ENCODE data around the gene RAB29. TPM values are rescaled to one million over a fixed set of nuclear protein-coding genes. Genes with fewer than 3 reads are reported as not detected.
"Not testable (repeated sequence)": the region's sequence is repeated elsewhere in the genome, so short reads cannot be mapped to it uniquely, and the experiment has no call there.

Gene RAB29
- polyA plus RNA-seq, 1 of the 3 experiments (the other 2 are of a cell fraction), result 9.2 TPM

- TF ChIP-seq, protein P1, sequence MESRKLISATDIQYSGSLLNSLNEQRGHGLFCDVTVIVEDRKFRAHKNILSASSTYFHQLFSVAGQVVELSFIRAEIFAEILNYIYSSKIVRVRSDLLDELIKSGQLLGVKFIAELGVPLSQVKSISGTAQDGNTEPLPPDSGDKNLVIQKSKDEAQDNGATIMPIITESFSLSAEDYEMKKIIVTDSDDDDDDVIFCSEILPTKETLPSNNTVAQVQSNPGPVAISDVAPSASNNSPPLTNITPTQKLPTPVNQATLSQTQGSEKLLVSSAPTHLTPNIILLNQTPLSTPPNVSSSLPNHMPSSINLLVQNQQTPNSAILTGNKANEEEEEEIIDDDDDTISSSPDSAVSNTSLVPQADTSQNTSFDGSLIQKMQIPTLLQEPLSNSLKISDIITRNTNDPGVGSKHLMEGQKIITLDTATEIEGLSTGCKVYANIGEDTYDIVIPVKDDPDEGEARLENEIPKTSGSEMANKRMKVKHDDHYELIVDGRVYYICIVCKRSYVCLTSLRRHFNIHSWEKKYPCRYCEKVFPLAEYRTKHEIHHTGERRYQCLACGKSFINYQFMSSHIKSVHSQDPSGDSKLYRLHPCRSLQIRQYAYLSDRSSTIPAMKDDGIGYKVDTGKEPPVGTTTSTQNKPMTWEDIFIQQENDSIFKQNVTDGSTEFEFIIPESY (IDR thresholded peaks at IDR 0.05; ENCODE audit: borderline replicate concordance, low read depth), result no peak
- TF ChIP-seq FOXJ3 (CRISPR knock-in tag; IDR thresholded peaks at IDR 0.05) (no peak), IRF3 (IDR thresholded peaks at IDR 0.05; ENCODE audit: low read depth, low read length) (no peak), GATA2 (CRISPR knock-in tag; IDR thresholded peaks at IDR 0.05) (no peak), MEF2A (IDR thresholded peaks at IDR 0.05; ENCODE audit: borderline replicate concordance, low read depth) (no peak), MXI1 (IDR thresholded peaks at IDR 0.05; ENCODE audit: low read depth, low read length) (peak; percentile 85), JUND (IDR thresholded peaks at IDR 0.05) (no peak), RCOR1 (IDR thresholded peaks at IDR 0.05; ENCODE audit: low read length) (no peak), TEAD4 (IDR thresholded peaks at IDR 0.05; ENCODE audit: borderline replicate concordance, insufficient read depth) (no peak), USF2 (IDR thresholded peaks at IDR 0.05; ENCODE audit: borderline replicate concordance, low read depth, low read length) (peak; percentile 74)
These were observed at the start of gene RAB29 (continued) for GRCh38 chr1:205775015-205775716.

GRCh38 chr1:205824180-205824579 is 48.9 kb upstream of the RAB29 start:
- ChIA-PET POLR2A (no interaction called here), CTCF (interaction anchor here (1.2 kb wide), 1 partner anchor 10 kb away, joined by 3 read pairs; no protein-coding TSS in a partner anchor)
- Histone ChIP-seq H3K4me1 (ENCODE audit: control insufficient read depth in 1 of 2, insufficient read depth in 2 of 2, low read depth in 1 of 2, low read length in 1 of 2) (peaks cover 0 to 2% of the 10 kb centered on the region in 2 experiments; a peak in 1 of 4 replicates), H3K4me3 (ENCODE audit: low read depth in 2 of 2, low read length in 1 of 2) (no peak overlapping the region), H3K27me3 (ENCODE audit: insufficient read depth) (no peaks in the 10 kb centered on the region), H4K20me1 (ENCODE audit: insufficient read depth) (no peaks in the 10 kb centered on the region), H3K9me2 (no peaks in the 10 kb centered on the region), H3K36me3 (replicated peaks in 1 of 2; ENCODE audit: control insufficient read depth in 1 of 2, insufficient read depth in 2 of 2, low read length in 1 of 2) (no peaks in the 10 kb centered on the region), H3K79me2 (ENCODE audit: insufficient read depth) (no peaks in the 10 kb centered on the region), H3K4me2 (no peak overlapping the region), H3F3A (replicated peaks; ENCODE audit: insufficient read depth) (no peaks in the 10 kb centered on the region), H3K9ac (no peak overlapping the region), H2AFZ (ENCODE audit: low read depth) (no peak overlapping the region), H3K9me3 (no peaks in the 10 kb centered on the region), H3K27ac (ENCODE audit: low read depth in 2 of 2, low read length in 1 of 2) (no peak overlapping the region)
- 91% methylated on average over 5 of the region's 5 CpGs for WGBS (ENCODE audit: low lambda C conversion rate)
- DNase-seq, result no peak
- TF ChIP-seq EZH2phosphoT487 (IDR thresholded peaks at IDR 0.05; ENCODE audit: borderline replicate concordance, low read depth) (no peak), TEAD4 (IDR thresholded peaks at IDR 0.05; ENCODE audit: borderline replicate concordance, insufficient read depth) (no peak), MXI1 (IDR thresholded peaks at IDR 0.05; ENCODE audit: low read depth, low read length) (no peak), EP300 (IDR thresholded peaks at IDR 0.05; ENCODE audit: borderline replicate concordance in 1 of 2, low read depth in 1 of 2, low read length in 1 of 2) (no peak), ELF1 (IDR thresholded peaks at IDR 0.05) (no peak), RFX5 (IDR thresholded peaks at IDR 0.05; ENCODE audit: low read length) (no peak), SIN3A (IDR thresholded peaks at IDR 0.05; ENCODE audit: borderline replicate concordance, low read depth, low read length) (no peak), NRF1 (IDR thresholded peaks at IDR 0.05; ENCODE audit: low read depth, low read length) (no peak), YY1 (IDR thresholded peaks at IDR 0.05; ENCODE audit: low read depth) (no peak), MAX (IDR thresholded peaks at IDR 0.05; ENCODE audit: low read depth) (no peak), GABPA (IDR thresholded peaks at IDR 0.05; ENCODE audit: low read depth) (no peak)
- TF ChIP-seq, protein P2, sequence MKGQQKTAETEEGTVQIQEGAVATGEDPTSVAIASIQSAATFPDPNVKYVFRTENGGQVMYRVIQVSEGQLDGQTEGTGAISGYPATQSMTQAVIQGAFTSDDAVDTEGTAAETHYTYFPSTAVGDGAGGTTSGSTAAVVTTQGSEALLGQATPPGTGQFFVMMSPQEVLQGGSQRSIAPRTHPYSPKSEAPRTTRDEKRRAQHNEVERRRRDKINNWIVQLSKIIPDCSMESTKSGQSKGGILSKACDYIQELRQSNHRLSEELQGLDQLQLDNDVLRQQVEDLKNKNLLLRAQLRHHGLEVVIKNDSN (IDR thresholded peaks at IDR 0.05; ENCODE audit: borderline replicate concordance, low read depth), result no peak

- WGBS (ENCODE audit: low lambda C conversion rate), result 80% methylated on average over 2 of the region's 2 CpGs
- H3K27me3 ChIP-seq (ENCODE audit: insufficient read depth); H3K79me2 ChIP-seq (ENCODE audit: insufficient read depth); H3K9me2 ChIP-seq; H3F3A ChIP-seq (replicated peaks; ENCODE audit: insufficient read depth); H3K36me3 ChIP-seq (replicated peaks in 1 of 2; ENCODE audit: control insufficient read depth in 1 of 2, insufficient read depth in 2 of 2, low read length in 1 of 2); H3K4me1 ChIP-seq (ENCODE audit: control insufficient read depth in 1 of 2, insufficient read depth in 2 of 2, low read depth in 1 of 2, low read length in 1 of 2); H4K20me1 ChIP-seq (ENCODE audit: insufficient read depth); H3K4me2 ChIP-seq; H2AFZ ChIP-seq (ENCODE audit: low read depth); DNase-seq; H3K9ac ChIP-seq; H3K9me3 ChIP-seq; CTCF ChIA-PET; H3K27ac ChIP-seq (ENCODE audit: low read depth in 2 of 2, low read length in 1 of 2); H3K4me3 ChIP-seq (ENCODE audit: low read depth in 2 of 2, low read length in 1 of 2); POLR2A ChIA-PET: not testable (repeated sequence)
These were observed 48.0 kb upstream of the RAB29 start for GRCh38 chr1:205823260-205823659.
